ENCODE measurements around the gene CELF2. TPM values are rescaled to one million over a fixed set of nuclear protein-coding genes. Genes with fewer than 3 reads are reported as not detected.

The CELF2 gene
- total RNA-seq, 1 donor from 2014 or later: 31.6 TPM

GRCh38 chr10:11116817-11117216, 99.1 kb downstream of the CELF2 start:
- Histone ChIP-seq H3K36me3 (no peaks in the 10 kb centered on the region), H3K9ac (no peak overlapping the region), H3K27me3 (no peaks in the 10 kb centered on the region), H3K27ac (no peak overlapping the region), H3K4me1 (peaks cover 13% of the 10 kb centered on the region), H3K4me3 (no peak overlapping the region), H3K4me2 (no peak overlapping the region), H3K79me2 (ENCODE audit: low read depth) (no peaks in the 10 kb centered on the region), H3F3A (ENCODE audit: low read depth) (no peaks in the 10 kb centered on the region), H2AFZ (replicated peaks) (no peak overlapping the region), H3K9me3 (ENCODE audit: low read depth) (no peaks in the 10 kb centered on the region), H4K20me1 (ENCODE audit: low read depth) (no peaks in the 10 kb centered on the region)
- Mint-ChIP-seq H3K36me3 (peaks cover 3% of the 10 kb centered on the region), H3K9me3 (no peaks in the 10 kb centered on the region), H3K4me3 (no peak overlapping the region), H3K27me3 (ENCODE audit: insufficient read depth, low read depth) (peaks cover 3% of the 10 kb centered on the region), H3K4me1 (no peaks in the 10 kb centered on the region), H3K27ac (no peak overlapping the region)
- no peak for DNase-seq (ENCODE audit: low spot score)
- TF ChIP-seq EZH2phosphoT487 (IDR thresholded peaks at IDR 0.05): no peak
- TF ChIP-seq CTCF (IDR thresholded peaks at IDR 0.05): no peak
- TF ChIP-seq EZH2 (IDR thresholded peaks at IDR 0.05): no peak

- DNase-seq (ENCODE audit: low spot score): no peak
- no peak overlapping the region for H3K4me2 ChIP-seq
- no peaks in the 10 kb centered on the region for H3K27me3 ChIP-seq
- Mint-ChIP-seq H3K27me3 (ENCODE audit: insufficient read depth, low read depth) (peaks cover 3% of the 10 kb centered on the region), H3K4me1 (no peaks in the 10 kb centered on the region), H3K36me3 (no peaks in the 10 kb centered on the region), H3K9me3 (no peaks in the 10 kb centered on the region), H3K27ac (no peak overlapping the region), H3K4me3 (no peak overlapping the region)
- H3K9me3 ChIP-seq (ENCODE audit: low read depth): no peaks in the 10 kb centered on the region
- H4K20me1 ChIP-seq (ENCODE audit: low read depth): no peaks in the 10 kb centered on the region
- H3K36me3 ChIP-seq: no peaks in the 10 kb centered on the region
- no peaks in the 10 kb centered on the region for H3F3A ChIP-seq (ENCODE audit: low read depth)
- no peak for TF ChIP-seq EZH2 (IDR thresholded peaks at IDR 0.05)
- no peak for TF ChIP-seq EZH2phosphoT487 (IDR thresholded peaks at IDR 0.05)
- TF ChIP-seq CTCF (IDR thresholded peaks at IDR 0.05): no peak
- H3K4me3 ChIP-seq: no peak overlapping the region
- H3K27ac ChIP-seq: no peak overlapping the region
- H3K9ac ChIP-seq: no peak overlapping the region
- peaks cover 13% of the 10 kb centered on the region for H3K4me1 ChIP-seq
- H3K79me2 ChIP-seq (ENCODE audit: low read depth): no peaks in the 10 kb centered on the region
- no peak overlapping the region for H2AFZ ChIP-seq (replicated peaks)
These were observed 101.0 kb downstream of the CELF2 start for GRCh38 chr10:11118686-11119085.

- Mint-ChIP-seq H3K27me3 (ENCODE audit: insufficient read depth, low read depth) (peaks cover 3% of the 10 kb centered on the region), H3K27ac (no peak overlapping the region), H3K36me3 (no peaks in the 10 kb centered on the region), H3K4me1 (no peaks in the 10 kb centered on the region), H3K9me3 (no peaks in the 10 kb centered on the region), H3K4me3 (no peak overlapping the region)
- no peaks in the 10 kb centered on the region for H4K20me1 ChIP-seq (ENCODE audit: low read depth)
- H3K79me2 ChIP-seq (ENCODE audit: low read depth): no peaks in the 10 kb centered on the region
- no peaks in the 10 kb centered on the region for H3K27me3 ChIP-seq
- H3K4me2 ChIP-seq: no peak overlapping the region
- H3K27ac ChIP-seq: no peak overlapping the region
- no peak overlapping the region for H2AFZ ChIP-seq (replicated peaks)
- peaks cover 14% of the 10 kb centered on the region for H3K4me1 ChIP-seq
- no peaks in the 10 kb centered on the region for H3K36me3 ChIP-seq
- H3K9me3 ChIP-seq (ENCODE audit: low read depth): no peaks in the 10 kb centered on the region
- no peak overlapping the region for H3K9ac ChIP-seq
- no peak for DNase-seq (ENCODE audit: low spot score)
- H3F3A ChIP-seq (ENCODE audit: low read depth): no peaks in the 10 kb centered on the region
- no peak overlapping the region for H3K4me3 ChIP-seq
- TF ChIP-seq CTCF (IDR thresholded peaks at IDR 0.05): no peak
- no peak for TF ChIP-seq EZH2phosphoT487 (IDR thresholded peaks at IDR 0.05)
- no peak for TF ChIP-seq EZH2 (IDR thresholded peaks at IDR 0.05)
These were observed 102.2 kb downstream of the CELF2 start for GRCh38 chr10:11119843-11120242.
